ENCODE data around the gene U2AF1. TPM values are rescaled to one million over a fixed set of nuclear protein-coding genes. Genes with fewer than 3 reads are reported as not detected.
"Not testable (repeated sequence)": the region's sequence is repeated elsewhere in the genome, so short reads cannot be mapped to it uniquely, and the experiment has no call there.

The U2AF1 gene
- polyA plus RNA-seq (2012; rRNA removed) = 130 and 206 TPM in 2 replicates
- 157 and 169 TPM in 2 replicates for polyA plus RNA-seq (2012; cell fraction: cytosol; rRNA removed)
- polyA plus RNA-seq (2012; cell fraction: nucleus; rRNA removed) = 123 and 141 TPM in 2 replicates

- H3K27me3 ChIP-seq (ENCODE audit: insufficient read depth); H3K79me2 ChIP-seq (ENCODE audit: insufficient read depth); H3K9me3 ChIP-seq; H3K4me1 ChIP-seq (ENCODE audit: control insufficient read depth in 1 of 2, insufficient read depth in 2 of 2, low read depth in 1 of 2, low read length in 1 of 2); POLR2A ChIA-PET; H3K27ac ChIP-seq (ENCODE audit: low read depth in 2 of 2, low read length in 1 of 2); H3K9me2 ChIP-seq; H3K4me2 ChIP-seq; CTCF ChIA-PET; H3K36me3 ChIP-seq (replicated peaks in 1 of 2; ENCODE audit: control insufficient read depth in 1 of 2, insufficient read depth in 2 of 2, low read length in 1 of 2); H2AFZ ChIP-seq (ENCODE audit: low read depth); H3F3A ChIP-seq (replicated peaks; ENCODE audit: insufficient read depth); H4K20me1 ChIP-seq (ENCODE audit: insufficient read depth): not testable (repeated sequence)
- no CpG with 5 or more reads among the region's 107 CpGs for WGBS (ENCODE audit: low lambda C conversion rate)
- Histone ChIP-seq H3K9ac (peak within 1 kb of the TSS; percentile 41; the same call in 1 of the 2 replicates), H3K4me3 (ENCODE audit: low read depth in 2 of 2, low read length in 1 of 2) (peak within 1 kb of the TSS in 1 of 2 experiments; percentile 48; a peak in 2 of 4 replicates)
- peak; percentile 9 for DNase-seq
These were observed at the start of gene U2AF1 for GRCh38 chr21:43106965-43107793. TSS of gene U2AF1 (minus strand) at chr21:43107570. CDS start at chr21:43107494, 76 bp downstream.

GRCh38 chr21:43153601-43154000 lies 46.2 kb upstream of the U2AF1 start:
- H3K4me1 ChIP-seq (ENCODE audit: control insufficient read depth in 1 of 2, insufficient read depth in 2 of 2, low read depth in 1 of 2, low read length in 1 of 2); H4K20me1 ChIP-seq (ENCODE audit: insufficient read depth); POLR2A ChIA-PET; CTCF ChIA-PET; DNase-seq; H3K36me3 ChIP-seq (replicated peaks in 1 of 2; ENCODE audit: control insufficient read depth in 1 of 2, insufficient read depth in 2 of 2, low read length in 1 of 2); H3K9ac ChIP-seq; H3K9me3 ChIP-seq; H2AFZ ChIP-seq (ENCODE audit: low read depth); H3K4me2 ChIP-seq; H3K4me3 ChIP-seq (ENCODE audit: low read depth in 2 of 2, low read length in 1 of 2); H3K9me2 ChIP-seq; H3K79me2 ChIP-seq (ENCODE audit: insufficient read depth); H3K27ac ChIP-seq (ENCODE audit: low read depth in 2 of 2, low read length in 1 of 2); H3K27me3 ChIP-seq (ENCODE audit: insufficient read depth); H3F3A ChIP-seq (replicated peaks; ENCODE audit: insufficient read depth): not testable (repeated sequence)
- WGBS (ENCODE audit: low lambda C conversion rate) = no CpG with 5 or more reads among the region's 33 CpGs

GRCh38 chr21:43149344-43149743 lies 42.0 kb upstream of the U2AF1 start:
- H3K4me2 ChIP-seq; H3K79me2 ChIP-seq (ENCODE audit: insufficient read depth); H3K9me2 ChIP-seq; DNase-seq; H4K20me1 ChIP-seq (ENCODE audit: insufficient read depth); CTCF ChIA-PET; H3K27me3 ChIP-seq (ENCODE audit: insufficient read depth); H3K36me3 ChIP-seq (replicated peaks in 1 of 2; ENCODE audit: control insufficient read depth in 1 of 2, insufficient read depth in 2 of 2, low read length in 1 of 2); H3K27ac ChIP-seq (ENCODE audit: low read depth in 2 of 2, low read length in 1 of 2); H3K4me3 ChIP-seq (ENCODE audit: low read depth in 2 of 2, low read length in 1 of 2); POLR2A ChIA-PET; H2AFZ ChIP-seq (ENCODE audit: low read depth); H3K9me3 ChIP-seq; H3K4me1 ChIP-seq (ENCODE audit: control insufficient read depth in 1 of 2, insufficient read depth in 2 of 2, low read depth in 1 of 2, low read length in 1 of 2); H3K9ac ChIP-seq; H3F3A ChIP-seq (replicated peaks; ENCODE audit: insufficient read depth): not testable (repeated sequence)
- no CpG with 5 or more reads among the region's 11 CpGs for WGBS (ENCODE audit: low lambda C conversion rate)

- H3K4me2 ChIP-seq; DNase-seq; H3K4me1 ChIP-seq (ENCODE audit: control insufficient read depth in 1 of 2, insufficient read depth in 2 of 2, low read depth in 1 of 2, low read length in 1 of 2); H3K9ac ChIP-seq; H3F3A ChIP-seq (replicated peaks; ENCODE audit: insufficient read depth); H3K9me3 ChIP-seq; H3K36me3 ChIP-seq (replicated peaks in 1 of 2; ENCODE audit: control insufficient read depth in 1 of 2, insufficient read depth in 2 of 2, low read length in 1 of 2); H3K79me2 ChIP-seq (ENCODE audit: insufficient read depth); CTCF ChIA-PET; H3K9me2 ChIP-seq; H3K4me3 ChIP-seq (ENCODE audit: low read depth in 2 of 2, low read length in 1 of 2); H4K20me1 ChIP-seq (ENCODE audit: insufficient read depth); POLR2A ChIA-PET; H2AFZ ChIP-seq (ENCODE audit: low read depth); H3K27me3 ChIP-seq (ENCODE audit: insufficient read depth); H3K27ac ChIP-seq (ENCODE audit: low read depth in 2 of 2, low read length in 1 of 2): not testable (repeated sequence)
- WGBS (ENCODE audit: low lambda C conversion rate) = no CpG with 5 or more reads among the region's 7 CpGs
These were observed 40.6 kb upstream of the U2AF1 start for GRCh38 chr21:43147999-43148398.

GRCh38 chr21:43146637-43147036 lies 39.3 kb upstream of the U2AF1 start:
- H3K4me3 ChIP-seq (ENCODE audit: low read depth in 2 of 2, low read length in 1 of 2); CTCF ChIA-PET; H4K20me1 ChIP-seq (ENCODE audit: insufficient read depth); H3K27ac ChIP-seq (ENCODE audit: low read depth in 2 of 2, low read length in 1 of 2); H3K4me1 ChIP-seq (ENCODE audit: control insufficient read depth in 1 of 2, insufficient read depth in 2 of 2, low read depth in 1 of 2, low read length in 1 of 2); POLR2A ChIA-PET; H3K4me2 ChIP-seq; H3F3A ChIP-seq (replicated peaks; ENCODE audit: insufficient read depth); H3K36me3 ChIP-seq (replicated peaks in 1 of 2; ENCODE audit: control insufficient read depth in 1 of 2, insufficient read depth in 2 of 2, low read length in 1 of 2); H3K27me3 ChIP-seq (ENCODE audit: insufficient read depth); H3K9me2 ChIP-seq; DNase-seq; H2AFZ ChIP-seq (ENCODE audit: low read depth); H3K79me2 ChIP-seq (ENCODE audit: insufficient read depth); H3K9me3 ChIP-seq; H3K9ac ChIP-seq: not testable (repeated sequence)
- WGBS (ENCODE audit: low lambda C conversion rate) = no CpG with 5 or more reads among the region's 12 CpGs

GRCh38 chr21:43141407-43141806 lies 34.0 kb upstream of the U2AF1 start:
- H3K9ac ChIP-seq; CTCF ChIA-PET; H3K79me2 ChIP-seq (ENCODE audit: insufficient read depth); H3K36me3 ChIP-seq (replicated peaks in 1 of 2; ENCODE audit: control insufficient read depth in 1 of 2, insufficient read depth in 2 of 2, low read length in 1 of 2); H3K4me1 ChIP-seq (ENCODE audit: control insufficient read depth in 1 of 2, insufficient read depth in 2 of 2, low read depth in 1 of 2, low read length in 1 of 2); H3K9me2 ChIP-seq; H3K4me2 ChIP-seq; H3F3A ChIP-seq (replicated peaks; ENCODE audit: insufficient read depth); H4K20me1 ChIP-seq (ENCODE audit: insufficient read depth); H3K27me3 ChIP-seq (ENCODE audit: insufficient read depth); H3K27ac ChIP-seq (ENCODE audit: low read depth in 2 of 2, low read length in 1 of 2); POLR2A ChIA-PET; H2AFZ ChIP-seq (ENCODE audit: low read depth); DNase-seq; H3K4me3 ChIP-seq (ENCODE audit: low read depth in 2 of 2, low read length in 1 of 2); H3K9me3 ChIP-seq: not testable (repeated sequence)
- no CpG with 5 or more reads among the region's 17 CpGs for WGBS (ENCODE audit: low lambda C conversion rate)
